Stimulated activated CD4-positive, alpha-beta T cell treated with anti-CD3 and anti-CD28 coated beads, Interleukin-12 subunit alpha, Interleukin-12 subunit beta, amount 100 ng/mL, for 4 hours (primary cell): ENCODE results near the gene CACNA1A.
A peak's percentile ranks its signal among the peaks of the same experiment; 100 is the strongest.
"Not testable (repeated sequence)": the region's sequence is repeated elsewhere in the genome, so short reads cannot be mapped to it uniquely, and the experiment has no call there.

Experiments
- DNase-seq: peaks from one replicate; pipeline ENCODE4 v3.0.0-alpha.2; 2020

The CACNA1A gene

DNA sequence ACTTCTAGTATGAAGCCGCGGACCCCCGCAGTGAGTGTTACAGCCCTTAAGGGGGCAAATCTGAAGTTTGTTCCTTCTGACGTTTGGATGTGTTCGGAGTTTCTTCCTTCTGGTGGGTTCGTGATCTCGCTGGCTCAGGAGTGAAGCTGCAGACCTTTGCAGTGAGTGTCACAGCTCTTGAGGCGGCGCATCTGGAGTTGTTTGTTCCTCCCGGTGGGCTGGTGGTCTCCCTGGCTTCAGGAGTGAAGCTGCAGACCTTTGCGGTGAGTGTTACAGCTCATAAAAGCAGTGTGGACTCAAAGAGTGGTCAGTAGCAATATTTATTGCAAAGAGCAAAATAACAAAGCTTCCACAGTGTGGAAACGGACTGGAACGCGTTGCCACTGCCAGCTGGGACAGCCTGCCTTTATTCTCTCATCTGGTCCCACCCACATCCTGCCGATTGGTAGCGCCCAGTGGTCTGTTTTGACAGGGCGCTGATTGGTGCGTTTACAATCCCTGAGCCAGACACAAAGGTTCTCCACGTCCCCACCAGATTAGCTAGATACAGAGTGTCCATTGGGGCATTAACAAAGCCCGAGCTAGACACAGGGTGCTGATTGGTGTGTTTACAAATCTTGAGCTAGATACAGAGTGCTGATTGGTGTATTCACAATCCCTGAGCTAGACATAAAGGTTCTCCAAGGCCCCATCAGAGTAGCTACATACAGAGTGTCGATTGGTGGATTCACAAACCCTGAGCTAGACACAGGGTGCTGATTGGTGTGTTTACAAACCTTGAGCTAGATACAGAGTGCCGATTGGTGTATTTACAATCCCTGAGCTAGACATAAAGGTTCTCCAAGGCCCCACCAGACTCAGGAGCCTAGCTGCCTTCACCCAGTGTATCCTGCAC lies 320.3 kb downstream of the CACNA1A start:
- not testable (repeated sequence) for DNase-seq

DNA sequence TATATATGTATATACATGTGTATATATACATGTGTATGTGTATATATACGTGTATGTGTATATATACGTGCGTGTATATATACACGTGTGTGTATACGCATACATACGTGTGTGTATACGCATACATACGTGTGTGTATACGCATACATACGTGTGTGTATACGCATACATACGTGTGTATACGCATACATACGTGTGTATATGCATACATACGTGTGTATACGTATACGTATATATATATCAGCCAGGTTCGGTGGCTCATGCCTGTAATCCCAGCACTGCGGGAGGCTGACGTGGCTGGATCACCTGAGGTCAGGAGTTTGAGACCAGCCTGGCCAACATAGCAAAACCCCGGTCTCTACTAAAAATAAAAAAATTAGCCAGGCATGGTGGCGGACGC lies 321.4 kb downstream of the CACNA1A start:
- not testable (repeated sequence) for DNase-seq

DNA sequence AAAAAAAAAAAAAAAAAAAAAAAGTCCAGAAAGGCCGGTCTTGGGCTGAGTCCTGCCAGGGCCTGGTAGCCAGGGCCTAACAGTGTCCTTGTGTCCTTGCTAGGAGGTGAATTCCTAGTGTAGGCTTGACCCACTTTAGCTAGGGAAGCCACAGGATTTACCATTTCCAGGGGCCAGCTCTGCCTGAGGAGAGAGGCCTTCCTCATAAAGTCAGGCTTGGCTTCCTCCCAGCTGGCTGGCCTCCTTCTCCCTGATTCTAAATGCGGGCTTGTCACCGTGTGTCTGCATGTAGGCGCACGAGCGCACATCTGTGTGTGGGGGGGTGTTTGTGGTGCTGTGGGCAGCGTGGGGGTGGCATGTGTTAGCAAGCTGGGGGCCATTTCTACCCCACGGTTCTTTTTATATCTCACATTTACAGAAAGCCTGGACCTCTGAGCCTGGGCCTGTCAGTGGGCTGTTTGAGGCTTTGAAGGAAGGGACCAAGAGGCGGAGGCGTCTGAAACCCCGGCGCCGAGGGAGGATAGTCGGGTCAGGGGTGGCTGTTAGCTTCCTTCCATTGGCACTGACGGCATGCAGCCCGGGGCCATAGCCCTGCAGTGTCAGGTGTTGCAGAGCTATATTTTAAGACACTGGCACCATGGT lies 324.4 kb downstream of the CACNA1A start:
- DNase-seq = no peak

DNA sequence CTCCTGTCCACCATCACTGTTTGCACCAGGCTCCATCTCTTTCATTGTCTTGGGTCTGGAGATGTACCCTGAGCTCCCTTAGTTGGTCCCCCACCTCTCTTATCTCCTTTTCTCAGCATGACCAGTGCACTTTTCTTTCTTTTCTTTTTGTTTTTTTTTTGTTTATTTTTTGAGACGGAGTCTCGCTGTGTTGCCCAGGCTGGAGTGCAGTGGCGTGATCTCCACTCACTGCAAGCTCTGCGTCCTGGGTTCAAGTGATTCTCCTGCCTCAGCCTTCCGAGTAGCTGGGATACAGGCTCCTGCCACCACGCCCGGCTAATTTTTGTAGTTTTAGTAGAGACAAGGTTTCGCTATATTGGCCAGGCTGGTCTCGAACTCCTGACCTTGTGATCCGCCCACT lies 328.0 kb downstream of the CACNA1A start:
- DNase-seq = not testable (repeated sequence)

DNA sequence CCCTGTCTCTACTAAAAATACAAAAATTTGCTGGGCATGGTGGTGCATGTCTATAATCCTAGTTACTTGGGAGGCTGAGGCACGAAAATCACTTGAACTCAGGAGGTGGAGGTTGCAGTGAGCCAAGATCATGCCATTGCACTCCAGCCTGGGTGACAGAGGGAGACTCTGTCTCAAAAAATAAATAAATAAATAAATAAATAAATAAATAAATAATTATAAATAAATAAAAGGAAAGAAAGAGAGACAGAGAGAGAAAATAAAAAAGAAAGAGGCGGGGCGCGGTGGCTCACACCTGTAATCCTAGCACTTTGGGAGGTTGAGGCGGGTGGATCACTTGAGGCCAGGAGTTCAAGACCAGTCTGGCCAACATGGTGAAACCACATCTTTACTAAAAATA lies 328.7 kb downstream of the CACNA1A start:
- DNase-seq = not testable (repeated sequence)

DNA sequence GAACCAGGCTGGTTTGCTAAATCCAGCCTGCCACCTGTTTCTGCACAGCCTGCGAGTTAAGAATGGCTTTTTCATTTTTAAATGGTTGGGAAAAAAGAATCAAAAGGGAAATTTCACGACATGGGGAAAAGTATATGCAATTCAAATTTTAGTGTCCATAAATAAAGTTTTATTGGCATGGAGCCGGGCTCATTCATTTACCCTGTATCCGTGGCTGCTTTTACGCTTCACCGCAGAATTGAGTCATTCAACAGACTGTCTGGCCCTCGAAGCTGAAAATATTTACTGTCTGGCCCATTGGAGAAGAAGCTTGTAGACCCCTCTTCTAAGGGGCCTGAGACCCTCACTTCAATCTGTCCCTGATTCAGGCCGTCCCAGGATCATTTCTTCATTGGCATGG lies 329.9 kb downstream of the CACNA1A start:
- no peak for DNase-seq

DNA sequence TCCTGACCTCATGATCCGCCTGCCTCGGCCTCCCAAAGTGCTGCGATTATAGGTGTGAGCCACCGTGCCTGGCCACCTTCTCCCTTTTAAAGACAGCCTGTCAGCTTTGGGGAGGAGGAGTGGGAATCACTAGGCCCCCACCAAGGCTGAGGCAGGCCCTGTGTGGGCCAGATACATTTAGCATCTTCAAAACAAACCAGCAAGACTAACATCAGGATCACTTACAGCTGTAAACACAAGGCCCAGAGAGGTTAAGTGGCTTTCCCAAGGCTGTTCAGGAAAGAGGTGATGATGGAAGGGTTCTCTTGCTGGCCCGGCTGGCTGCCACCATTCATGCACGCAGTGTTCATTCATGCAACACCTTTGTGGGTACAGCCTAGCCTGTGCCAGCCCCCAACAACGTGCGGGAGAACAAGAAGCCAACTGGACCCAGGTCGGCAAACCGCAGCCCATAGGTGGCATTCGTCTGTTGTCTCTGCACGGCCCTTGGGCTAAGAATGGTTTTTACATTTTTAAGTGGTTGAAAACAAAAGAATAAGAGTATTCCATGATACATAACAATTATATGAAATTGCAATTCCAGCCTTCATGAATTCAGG lies 333.0 kb downstream of the CACNA1A start:
- no peak for DNase-seq

DNA sequence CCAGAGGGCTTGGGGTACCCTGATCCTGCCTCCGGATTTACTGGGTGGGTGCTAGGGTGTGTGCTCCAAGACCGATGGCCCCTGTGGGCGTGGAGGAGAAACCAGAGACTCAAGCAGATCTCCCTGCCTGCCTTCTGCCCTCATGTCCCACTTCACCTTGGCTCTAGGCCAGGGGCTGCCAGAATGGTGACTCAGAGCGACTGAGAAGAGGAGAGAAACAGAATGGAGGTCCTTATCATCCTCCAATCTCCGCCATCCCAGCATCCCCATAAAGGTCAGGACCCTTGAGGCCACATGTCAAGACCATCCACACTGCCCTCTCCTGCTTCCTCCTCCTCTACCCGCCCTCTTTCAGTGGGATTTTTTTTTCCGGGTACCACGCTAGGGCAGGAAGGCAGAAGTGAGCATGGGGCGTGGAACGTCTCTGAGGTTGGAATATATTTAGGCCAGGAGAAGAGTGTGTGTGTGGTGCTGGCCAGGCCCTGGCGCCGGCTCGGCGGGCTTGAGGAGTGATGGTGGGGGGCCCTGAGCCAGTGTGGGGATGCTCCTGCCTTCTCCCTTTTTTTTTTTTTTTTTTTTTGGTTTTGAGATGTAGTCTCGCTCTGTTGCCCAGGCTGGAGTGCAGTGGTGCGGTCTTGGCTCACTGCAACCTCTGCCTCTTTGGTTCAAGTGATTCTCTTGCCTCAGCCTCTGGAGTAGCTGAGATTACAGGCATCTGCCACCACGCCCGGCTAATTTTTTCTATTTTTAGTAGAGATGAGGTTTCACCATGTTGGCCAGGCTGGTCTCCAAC lies 333.7 kb downstream of the CACNA1A start:
- peak; percentile 73 for DNase-seq

DNA sequence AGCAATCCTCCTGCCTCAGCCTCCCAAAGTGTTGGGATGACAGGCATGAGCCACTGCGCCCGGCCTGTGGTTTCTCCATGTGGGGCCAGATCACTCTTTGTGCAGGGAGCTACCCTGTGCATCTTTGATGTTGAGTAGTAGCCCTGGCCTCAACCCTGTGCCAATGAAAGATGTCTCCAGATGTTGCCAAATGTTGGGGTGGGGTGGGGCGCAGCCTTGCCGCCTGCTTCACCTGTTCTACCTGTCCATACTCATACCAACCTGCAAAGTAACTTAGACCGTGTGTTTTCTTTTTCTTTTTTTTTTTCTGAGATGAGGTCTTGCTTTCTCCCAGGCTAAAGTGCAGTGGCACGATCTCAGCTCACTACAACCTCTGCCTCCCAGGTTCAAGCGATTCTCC lies 335.1 kb downstream of the CACNA1A start:
- no peak for DNase-seq

DNA sequence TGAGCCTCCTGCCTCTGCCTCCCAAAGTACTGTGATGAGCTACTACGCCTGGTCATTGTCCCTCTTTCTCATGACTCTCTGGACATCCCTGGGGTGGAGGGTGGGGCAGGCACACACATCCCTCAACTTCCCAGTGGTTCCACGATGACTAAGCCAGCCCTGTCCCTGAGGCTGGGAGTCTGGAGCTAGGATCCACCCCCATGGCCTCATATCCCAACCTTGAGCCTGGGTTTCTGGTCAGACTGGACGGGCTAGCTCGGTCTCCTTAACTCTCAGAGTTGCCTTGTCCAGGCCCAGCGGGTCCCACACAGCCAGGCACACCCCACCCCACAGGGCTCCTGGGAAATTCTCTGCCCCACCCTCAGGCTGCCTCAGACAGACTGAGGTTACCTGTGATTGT lies 336.5 kb downstream of the CACNA1A start:
- no peak for DNase-seq

DNA sequence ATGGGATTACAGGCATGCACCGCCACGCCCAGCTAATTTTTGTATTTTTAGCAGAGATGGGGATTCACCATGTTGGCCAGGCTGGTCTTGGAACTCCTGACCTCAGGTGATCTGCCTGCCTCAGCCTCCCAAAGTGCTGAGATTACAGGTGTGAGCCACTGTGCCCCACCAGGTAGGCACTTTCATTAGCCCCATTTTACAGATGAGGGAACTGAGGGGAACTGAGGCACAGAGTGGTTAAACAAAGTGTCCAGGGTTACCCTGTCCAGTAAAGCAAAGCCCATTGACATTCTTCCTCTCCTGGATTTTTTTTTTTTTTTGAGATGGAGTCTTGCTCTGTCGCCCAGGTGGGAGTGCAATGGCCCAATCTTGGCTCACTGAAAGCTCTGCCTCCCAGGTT lies 340.1 kb downstream of the CACNA1A start:
- not testable (repeated sequence) for DNase-seq

DNA sequence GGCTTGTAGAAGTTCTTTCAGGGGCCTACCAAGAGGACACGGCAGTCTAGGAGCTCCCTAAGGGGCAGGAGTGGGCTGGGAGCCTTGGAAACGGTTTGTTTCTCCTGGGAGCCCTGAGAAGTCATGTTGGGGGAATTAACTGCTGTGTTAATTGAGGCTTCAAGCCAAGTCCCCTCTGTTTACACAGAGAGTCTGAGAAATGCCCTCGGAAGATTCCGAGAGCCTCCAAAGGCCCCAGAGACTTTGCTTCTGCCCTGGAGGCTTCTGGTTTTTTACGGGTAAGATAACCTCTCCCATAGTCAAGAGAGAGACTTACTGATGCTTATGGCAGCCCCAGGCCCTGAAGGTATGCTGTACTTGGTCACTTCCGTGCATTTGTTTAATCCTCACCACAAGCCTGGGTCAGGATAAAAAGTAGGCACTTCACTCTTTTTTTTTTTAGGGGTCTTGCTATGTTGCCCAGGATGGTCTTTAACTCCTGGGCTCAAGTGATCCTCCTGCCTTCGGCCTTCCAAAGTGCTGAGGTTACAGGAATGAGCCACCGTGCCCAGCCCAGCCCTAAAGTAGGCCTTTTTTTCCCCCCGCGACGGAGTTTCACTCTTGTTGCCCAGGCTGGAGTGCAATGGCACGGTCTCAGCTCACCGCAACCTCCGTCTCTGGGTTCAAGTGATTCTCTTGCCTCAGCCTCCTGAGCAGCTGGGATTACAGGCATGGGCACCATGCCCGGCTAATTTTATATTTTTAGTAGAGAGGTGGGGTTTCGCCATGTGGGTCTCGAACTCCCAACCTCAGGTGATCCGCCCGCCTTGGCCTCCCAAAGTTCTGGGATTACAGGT lies 340.9 kb downstream of the CACNA1A start:
- DNase-seq = no peak

DNA sequence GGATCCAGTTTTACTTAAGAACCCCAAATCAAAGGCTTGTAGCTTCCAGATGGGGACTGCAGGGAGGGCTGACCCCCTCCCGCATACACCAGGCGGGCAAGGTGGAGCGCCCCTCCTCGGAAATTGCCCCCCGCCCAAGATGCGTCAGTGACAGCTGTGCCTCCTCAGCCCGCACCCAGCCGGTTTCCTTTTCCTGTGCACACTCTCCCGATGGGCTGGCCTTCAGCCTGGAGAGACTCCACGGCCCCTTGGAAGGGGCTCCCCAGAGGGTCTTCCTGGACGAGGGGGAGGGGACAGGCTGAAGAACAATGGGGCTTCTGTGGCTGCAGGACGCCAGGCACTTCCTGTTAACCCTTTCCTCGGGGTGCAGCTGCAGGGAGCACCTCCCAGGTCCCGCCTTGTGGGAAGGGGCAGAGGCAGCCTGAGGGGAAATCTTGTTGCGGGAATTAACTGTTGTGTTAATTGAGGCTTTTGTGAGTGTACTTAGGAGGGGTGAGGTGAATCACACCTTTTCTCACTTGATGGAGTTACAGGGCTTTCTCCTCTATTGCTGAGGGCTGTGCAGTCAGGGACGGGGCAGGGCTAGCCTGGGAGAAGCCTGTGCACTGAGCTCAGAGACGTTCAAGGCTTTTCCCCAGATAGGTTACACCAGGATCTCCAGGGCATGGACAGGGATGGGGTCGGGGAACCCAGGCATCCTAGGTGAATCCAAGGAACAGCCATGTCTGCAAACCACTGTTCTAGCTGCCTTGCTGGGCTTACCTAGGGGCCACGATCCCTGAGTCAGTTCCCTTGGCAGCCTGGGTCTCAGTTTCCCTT lies 341.7 kb downstream of the CACNA1A start:
- DNase-seq = no peak

DNA sequence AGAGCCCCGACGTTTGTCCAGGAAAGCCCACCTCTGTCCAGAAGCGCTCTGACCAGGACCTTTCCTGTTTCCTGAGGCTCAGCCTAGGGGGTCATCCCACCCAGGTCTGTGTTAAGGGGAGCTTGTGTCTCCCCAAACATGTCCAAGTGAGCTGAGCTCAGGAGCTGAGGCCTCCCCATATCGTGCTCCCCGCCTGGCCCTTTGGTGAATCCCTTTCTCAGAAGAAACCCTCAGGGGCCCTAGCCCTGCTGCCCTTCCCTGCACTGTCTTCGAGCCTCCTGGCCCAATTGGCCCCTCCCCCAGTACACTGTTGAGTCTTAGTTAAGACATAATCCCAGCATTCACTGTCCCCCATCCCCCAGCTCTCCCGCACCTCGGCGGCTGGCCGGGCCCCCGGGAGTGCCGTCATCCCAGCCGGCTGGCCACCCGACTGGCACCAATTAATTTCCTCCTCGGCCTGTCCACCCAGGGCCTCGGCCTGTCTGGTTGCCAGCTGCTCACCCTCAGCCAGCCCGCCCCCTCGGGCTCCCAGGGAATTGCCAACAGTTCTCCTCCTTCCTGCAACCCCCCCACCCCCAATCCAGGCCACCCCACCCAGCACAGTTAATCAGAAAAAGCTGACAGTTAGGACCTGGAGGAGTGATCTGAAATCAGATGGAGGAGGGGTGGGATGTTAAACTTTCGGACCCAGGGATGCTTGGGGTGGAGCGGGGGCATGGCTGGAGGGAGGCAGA lies 342.5 kb downstream of the CACNA1A start:
- DNase-seq = peak; percentile 25

DNA sequence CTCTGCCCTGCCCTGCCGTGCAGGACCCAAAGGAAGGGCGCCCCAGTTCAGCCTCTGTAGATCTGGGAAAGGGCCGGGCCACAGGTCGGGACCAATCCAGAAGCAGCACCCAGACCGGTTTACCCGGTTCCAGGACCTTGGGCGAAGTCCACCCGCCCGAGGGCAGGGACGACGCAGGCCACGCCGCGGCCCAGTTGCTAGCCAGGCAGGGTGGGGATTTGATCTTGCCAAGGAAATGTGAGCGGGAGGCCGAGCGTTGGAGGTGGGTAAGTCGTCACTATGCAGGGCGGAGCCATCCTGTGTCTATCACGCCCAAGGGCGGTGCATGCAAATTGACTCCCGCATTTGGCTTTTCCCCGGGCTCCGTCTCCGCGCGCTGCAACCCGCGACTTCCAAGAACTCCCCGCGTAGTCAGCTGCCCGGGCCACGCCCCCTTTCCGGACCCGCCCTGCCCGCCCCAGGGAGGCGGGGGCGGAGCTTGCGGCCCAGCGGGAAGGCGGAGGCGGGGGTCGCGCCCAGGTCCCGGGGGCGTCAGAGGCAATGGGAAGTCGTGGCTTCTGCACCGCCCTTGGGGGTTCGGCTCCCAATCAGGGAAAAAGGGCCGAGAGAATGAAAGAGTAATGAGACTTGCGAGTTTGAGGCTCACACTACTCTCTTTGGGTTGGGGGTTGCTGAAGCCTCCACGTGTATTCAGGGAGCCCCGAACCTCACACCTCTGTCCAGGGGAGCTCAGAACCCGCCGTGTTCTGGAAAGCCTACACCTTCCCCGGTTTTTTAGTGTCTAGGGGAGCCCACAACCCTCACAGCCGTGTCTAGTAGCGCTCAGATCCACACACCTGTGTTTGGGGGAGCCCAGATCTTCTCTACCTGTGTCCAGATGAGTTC lies 343.3 kb downstream of the CACNA1A start:
- peak; percentile 85 for DNase-seq

DNA sequence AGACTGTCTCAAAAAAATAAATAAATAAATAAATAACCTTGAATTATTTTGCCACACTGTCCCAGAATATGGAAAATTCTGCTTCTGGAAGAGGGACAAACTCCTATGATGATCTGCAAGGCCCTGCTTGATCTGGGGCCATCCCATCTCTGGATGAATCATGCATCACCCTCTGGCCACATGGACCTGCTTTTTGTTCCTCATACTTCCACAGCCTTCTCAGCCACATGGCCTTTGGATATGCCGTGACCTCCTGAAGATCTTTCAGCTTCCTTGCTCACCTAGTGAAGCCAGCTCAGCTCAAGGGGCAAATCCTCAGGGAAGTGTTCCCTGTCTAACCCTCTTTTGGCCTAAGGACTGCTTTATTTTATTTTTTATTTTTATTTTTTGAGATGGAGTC lies 345.7 kb downstream of the CACNA1A start:
- no peak for DNase-seq

DNA sequence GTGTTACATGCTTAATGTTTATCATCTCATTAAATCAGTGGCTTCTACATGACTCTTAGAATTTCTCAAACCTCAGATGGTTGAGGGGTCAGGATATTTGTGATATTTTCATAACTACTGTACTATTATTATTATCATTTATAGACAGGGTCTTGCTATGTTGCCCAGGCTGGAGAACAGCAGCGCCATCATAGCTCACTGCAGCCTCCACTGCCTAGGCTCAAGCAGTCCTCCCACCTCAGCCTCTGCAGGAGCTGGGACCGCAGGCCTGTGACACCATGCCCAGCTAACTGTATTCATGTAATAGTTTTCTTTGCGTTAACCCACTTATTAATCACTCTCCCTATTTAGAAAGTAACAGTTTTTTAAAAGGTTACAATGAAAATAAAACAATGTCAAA lies 346.6 kb downstream of the CACNA1A start:
- DNase-seq = no peak
